GM19452 (cell line): ENCODE results near the gene TRIP10.
A peak's percentile ranks its signal among the peaks of the same experiment; 100 is the strongest.
"Not testable (repeated sequence)": the region's sequence is repeated elsewhere in the genome, so short reads cannot be mapped to it uniquely, and the experiment has no call there.

Source experiments
- ATAC-seq: cut with Tn5 transposase; IDR thresholded peaks from one replicate; pipeline ENCODE4 v1.9.1; 2021; ENCODE audit not compliant: unreplicated experiment

The TRIP10 gene

DNA sequence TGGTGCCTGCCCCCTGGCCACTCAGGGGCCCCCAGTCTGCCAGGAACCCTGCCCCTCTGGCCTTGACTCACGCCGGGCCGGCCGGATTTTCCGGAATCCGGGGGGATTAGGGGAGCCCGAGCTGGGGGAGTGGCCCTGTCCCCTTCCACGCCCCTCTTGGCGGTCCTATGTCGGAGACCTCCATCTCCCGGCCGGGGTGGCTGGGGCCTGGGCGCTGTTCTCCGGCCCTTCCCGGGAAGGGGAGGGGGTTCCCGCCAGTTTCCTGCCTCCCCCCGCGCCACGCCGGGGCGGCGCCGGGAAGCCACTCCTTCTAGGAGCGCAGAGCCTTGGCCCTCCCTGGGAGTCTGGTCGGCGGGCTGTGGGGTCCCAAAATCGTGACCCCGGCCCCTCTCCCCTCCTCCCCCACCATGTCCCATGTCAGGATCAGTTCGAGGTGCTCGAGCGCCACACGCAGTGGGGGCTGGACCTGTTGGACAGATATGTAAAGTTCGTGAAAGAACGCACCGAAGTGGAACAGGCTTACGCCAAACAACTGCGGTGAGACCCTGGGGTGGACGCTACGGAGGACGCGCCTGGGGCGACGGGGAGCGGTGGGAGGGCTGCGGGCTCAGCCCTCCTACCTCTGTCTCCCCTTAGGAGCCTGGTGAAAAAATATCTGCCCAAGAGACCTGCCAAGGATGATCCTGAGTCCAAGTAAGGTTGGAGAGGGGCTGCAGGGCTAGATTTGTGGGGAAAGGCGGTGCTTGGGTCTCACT lies 1.3 kb downstream of the TRIP10 start:
- ATAC-seq, result no peak

DNA sequence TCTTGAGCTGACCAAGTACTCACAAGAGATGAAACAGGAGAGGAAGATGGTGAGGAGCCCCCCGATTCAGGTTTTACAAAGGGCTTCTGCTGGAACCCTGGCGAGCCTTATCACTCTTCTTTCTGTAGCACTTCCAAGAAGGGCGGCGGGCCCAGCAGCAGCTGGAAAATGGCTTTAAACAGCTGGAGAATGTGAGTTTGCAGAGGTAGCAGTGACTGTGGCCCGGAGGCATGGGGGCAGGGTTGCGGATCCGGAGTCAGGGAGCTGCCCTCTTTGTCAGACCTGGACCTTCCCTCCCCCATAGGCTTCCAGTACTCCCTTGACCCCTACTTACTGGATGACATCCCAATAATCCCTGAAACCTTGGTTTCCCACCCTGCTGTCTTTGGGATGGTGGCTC lies 3.6 kb downstream of the TRIP10 start:
- ATAC-seq, result no peak

DNA sequence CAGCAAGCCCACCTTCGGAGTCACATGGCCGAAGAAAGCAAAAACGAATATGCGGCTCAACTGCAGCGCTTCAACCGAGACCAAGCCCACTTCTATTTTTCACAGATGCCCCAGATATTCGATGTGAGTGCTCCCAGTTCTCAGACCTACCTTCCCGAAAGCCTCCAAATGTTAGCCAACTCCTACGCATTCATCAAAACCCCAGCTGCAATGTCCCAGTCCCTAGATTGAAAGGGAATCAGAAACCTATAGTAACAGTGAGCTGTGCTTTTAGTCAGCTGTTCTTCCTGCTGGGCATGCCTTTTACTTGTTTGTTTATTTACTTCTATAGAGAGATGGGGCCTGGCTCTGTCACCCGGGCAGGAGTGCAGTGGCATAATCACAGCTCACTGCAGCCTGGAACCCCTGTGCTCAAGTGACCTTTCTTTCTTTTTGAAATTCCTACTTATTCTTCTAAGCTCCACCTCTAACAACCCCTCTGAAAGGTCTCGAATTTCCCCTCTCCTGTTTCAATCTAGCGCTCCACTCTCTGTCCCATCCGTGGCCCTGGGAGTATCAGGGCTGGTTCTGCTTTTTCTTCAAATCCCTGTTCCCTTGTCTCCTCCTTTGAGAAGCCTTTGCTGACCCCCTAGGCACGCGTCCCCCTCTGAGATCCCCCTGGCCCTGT lies 4.4 kb downstream of the TRIP10 start:
- ATAC-seq, result no peak

DNA sequence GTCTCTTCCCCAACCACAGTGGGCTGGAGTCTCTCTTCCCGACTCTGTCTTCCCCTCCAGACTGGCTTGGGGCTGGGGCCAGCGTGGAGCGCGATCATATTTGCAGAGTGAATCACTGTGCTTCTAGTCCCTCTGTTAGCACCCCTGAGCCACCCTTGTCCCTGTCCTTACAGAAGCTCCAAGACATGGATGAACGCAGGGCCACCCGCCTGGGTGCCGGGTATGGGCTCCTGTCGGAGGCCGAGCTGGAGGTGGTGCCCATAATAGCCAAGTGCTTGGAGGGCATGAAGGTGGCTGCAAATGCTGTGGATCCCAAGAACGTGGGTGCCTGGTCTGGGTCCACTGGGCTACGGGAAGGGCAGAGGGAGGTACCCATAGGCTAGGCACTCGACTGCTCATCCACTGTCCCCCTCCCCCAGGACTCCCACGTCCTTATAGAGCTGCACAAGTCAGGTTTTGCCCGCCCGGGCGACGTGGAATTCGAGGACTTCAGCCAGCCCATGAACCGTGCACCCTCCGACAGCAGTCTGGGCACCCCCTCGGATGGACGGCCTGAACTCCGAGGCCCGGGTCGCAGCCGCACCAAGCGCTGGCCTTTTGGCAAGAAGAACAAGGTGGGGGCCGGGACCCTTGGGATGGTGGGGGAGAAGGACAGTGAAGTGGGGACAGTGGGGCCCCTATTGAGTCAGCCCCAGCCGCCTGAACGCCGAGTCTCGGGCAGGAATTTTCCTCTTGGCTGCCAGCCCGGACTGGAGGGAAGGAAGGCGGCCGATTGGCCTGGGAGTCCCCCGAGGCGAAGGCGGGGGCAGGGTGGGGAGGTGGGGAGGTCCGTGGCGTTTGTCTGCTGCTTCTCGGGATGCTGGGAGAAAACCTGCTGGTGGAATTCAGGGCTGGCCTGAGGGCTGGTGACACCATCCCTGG lies 5.2 kb downstream of the TRIP10 start:
- no peak for ATAC-seq

DNA sequence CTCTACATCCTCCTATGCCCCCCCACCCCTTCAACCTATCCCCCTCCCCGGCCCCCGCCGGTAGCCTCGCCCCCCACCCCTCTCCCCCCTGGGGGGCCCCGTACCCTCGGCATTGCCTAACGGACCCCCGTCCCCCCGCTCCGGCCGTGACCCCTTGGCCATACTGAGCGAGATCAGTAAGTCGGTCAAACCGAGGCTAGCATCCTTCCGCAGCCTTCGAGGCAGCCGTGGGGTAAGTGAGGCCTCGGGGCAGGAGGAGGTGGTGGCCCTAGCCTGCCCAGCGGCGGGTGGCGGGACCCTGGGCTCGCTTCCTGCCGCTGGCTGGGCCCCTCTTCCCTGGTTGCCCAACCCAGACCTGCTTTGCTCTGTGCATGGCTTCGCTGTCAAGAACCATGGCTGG lies 6.5 kb downstream of the TRIP10 start:
- ATAC-seq, result no peak

DNA sequence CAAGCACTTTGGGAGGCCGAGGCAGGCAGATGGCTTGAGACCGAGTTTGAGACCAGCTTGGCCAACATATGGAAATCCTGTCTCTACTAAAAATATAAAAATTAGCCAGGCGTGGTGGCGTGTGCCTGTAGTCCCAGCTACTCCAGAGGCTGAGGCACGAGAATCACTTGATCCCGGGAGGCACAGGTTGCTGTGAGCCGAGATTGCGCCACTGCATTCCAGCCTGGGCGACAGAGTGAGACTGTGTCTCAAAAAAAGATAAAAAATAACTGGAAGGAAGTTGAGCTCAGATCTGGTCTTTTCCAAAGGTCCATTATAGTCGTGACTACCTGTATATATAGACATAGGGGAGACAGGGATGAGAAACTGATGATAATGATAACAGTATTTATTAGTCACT lies 9.1 kb downstream of the TRIP10 start:
- ATAC-seq, result not testable (repeated sequence)

DNA sequence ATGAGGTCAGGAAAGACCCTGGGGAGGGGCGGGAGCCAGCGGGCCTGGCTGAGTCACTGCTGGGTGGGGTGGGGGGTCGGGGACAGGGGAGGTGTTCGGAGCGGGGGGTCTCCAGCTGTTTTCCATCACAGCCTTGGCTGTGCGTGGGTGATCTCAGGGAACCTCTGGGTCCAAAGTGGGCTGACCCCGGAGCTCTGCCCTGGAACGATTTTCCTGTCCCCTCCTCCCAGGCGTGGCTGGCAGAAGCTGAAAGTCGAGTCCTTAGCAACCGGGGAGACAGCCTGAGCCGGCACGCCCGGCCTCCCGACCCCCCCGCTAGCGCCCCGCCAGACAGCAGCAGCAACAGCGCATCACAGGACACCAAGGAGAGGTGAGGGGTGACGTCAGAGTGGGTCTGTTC lies 10.6 kb downstream of the TRIP10 start:
- ATAC-seq, result no peak

DNA sequence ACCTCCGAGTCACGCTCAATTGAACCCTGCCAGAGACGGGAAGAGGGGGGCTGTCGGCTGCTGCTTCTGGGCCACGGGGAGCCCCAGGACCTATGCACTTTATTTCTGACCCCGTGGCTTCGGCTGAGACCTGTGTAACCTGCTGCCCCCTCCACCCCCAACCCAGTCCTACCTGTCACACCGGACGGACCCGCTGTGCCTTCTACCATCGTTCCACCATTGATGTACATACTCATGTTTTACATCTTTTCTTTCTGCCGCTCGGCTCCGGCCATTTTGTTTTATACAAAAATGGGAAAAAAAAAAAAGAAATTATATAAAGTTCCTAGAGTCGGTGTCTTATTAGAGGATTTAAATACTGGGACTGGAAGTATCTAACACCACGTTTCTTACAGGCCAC lies 11.7 kb downstream of the TRIP10 start:
- no peak for ATAC-seq

DNA sequence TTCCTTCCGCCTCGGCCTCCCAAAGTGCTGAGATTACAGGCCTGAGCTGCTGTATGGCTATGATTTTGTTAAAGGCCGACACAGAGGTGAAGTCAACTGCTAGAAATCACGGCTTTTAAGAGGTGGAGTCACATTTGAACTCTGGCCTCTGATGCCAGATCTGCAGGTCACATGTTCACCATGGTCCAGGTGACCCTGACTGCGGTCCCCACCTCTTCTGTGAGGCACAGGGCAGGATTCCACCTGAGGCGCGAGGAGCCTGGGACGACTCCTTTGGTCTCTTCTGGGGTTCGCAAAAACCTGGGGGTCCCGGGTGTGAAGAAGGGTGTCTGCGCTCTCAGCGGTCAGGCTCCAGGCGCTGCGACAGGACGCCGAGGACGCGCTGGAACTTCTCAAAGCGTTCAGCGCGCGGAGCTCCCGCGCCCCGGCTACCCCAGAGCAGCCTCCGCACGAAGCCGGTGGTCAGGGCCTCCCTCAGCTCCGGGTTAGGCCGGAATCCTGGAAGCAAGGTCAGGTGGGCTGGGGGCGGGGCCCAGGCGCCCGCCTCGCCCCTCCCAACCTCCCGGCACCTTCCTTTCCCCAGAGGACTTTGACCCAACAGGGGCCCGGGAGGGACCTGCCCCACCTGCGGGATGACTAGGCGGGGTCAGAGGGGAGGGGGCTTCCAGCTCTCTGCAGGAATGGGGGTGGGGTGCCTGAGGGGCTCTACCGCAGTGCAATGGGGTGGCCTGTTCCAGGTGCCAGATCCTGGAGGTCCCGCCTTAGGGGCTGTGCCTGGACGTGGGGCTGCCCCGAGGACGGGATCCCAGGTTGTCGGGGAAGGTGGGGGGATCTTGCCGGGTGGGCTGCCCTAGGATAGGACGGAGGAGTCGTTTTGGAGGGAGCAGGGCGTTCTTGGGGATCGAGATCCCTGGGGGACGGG lies 13.0 kb downstream of the TRIP10 start:
- ATAC-seq, result no peak

DNA sequence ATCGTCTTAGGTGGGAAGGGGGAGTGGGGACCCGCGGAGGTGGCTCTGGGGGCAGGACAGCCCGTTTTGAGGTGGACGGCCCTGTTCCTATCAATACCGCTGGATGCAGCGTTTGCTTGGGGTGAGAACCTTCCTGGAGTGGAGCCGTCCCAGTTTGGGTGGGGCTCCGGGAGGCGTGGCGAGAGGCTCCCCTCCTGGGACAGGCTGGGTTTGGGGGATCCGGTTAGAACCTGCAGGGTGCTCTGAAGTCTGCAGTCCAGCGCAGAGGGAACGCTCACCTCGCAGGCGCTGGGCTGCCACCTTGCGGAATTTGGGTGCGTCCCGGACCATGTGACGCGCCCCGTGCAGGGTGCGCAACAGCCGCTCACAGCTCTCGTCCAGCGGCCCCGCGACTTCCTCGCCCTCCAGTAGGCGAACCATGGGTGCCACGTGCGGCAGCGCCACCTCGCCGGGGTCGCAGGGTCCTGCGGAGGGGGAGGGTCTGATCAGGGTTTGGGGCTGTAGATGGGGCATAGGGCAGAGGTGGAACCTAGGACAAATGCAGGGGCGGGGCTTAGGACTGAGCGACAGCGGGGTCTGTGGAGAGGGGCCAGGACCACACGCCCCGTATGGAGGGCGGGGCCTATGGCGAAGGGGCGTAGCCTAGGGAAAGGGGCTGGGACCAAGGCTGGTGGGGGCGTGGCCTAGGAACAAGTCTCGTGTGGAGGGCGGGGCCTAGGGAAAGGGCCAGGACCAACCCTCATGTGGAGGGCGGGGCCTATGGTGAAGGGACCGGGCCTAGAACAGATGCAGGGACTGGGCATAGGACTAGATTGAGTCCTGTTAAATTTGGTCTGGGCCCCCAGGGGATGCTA lies 13.9 kb downstream of the TRIP10 start:
- peak; percentile 72 for ATAC-seq

DNA sequence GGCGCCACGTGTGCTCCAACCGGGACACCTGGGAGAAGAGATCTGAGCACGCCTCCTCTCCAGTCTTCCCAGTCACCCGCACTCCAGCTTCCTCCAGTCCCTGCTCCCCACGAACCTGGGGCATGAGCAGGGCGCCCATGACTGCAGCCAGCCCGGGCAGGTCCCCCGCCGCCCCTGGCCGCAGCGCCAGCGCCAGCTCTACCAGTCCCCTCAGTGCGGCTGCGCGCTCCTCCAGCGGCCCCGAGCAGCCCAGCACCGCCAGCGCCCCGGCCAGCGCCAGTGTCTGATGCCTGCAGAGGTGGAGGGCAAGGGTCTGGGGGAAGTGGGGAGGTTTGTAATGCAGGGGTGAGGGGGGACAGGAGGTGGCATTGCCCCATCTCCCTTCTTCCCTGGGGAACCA lies 14.7 kb downstream of the TRIP10 start:
- ATAC-seq, result no peak

DNA sequence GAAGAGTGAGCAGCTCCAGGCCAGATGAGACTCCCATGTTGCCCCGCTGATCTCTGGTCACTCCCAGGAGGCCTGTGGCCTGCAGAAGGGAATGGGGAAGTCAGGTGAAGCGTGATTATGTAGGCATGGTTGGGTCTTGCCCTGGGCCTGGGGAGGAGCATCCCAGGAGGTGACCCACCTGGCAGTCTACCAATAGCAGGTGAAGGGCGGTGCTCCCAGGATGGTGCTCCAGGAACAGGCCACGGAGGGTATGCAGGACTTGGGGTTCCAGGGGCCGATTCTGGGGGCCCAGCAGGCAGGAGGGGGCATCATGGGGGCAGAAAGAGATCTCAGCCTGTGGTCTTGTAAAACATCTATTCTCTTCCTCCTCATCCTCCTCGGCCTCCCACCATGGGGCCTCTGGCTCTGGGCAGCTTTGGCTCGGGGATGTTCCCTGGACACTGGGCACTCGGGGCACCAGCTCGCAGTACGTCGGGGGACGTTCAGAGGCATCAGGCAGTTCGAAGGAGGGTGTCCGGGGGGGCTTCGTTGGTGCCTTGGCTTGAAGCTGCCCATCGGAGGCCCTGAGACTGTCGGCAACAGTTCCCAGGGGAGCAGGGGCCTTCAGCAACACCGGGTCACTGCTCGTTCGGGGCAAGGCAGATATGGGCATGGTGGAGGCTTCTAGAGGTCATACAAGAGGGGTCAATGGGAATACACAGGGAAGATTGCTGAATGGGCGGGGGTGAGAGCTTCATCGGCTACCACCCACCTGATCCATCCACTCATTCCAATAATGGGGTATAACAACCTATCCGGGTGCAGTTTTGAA lies 15.4 kb downstream of the TRIP10 start:
- no peak for ATAC-seq

DNA sequence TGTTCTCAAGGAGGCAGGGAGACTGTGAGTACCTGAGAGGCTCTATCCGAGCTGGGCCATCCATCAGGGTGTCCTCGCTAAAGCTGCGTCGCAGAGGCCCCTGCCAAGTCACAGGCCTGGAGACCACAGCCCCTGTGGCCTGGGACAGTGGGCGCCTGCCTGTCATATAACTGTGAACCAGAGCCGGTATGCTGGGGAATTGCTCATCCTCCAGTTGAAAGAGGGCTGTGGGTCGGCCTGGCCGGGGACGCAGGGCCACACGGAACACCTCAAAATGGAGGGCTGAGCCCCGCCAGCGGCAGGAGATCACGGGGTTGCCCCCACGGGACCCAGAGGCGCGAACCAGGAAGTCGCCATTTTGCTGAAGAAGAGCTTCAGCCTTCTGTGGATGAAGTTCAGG lies 21.1 kb downstream of the TRIP10 start:
- ATAC-seq, result no peak

DNA sequence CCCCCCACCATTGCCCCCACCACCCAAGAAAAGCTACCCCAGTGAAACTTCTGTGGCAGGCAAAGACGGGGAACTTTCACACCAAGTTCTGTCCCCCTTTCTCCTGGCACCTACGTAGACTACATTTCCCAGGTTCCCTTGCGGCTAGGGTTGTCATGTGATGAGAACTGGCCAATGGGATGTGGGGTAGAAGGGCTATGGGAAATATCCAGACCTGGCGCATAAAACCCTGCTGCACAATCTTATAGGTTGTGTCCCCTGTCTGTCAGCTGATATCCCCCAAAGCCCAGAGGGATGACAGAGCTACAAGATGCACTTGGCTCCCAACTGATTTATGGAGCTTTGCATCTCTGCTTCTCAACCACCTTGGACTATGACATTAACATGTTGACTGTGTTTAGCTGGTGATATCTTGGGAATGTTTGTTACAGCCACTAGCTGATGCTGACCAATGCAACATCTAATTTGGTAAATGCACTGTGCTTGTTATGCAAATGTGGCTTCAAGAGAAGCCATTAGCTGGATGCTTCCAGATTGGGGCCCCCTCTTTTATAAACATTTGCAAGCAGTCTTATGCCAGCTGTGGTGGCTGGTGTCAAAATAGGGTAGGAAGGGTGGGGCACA lies 21.7 kb downstream of the TRIP10 start:
- no peak for ATAC-seq

DNA sequence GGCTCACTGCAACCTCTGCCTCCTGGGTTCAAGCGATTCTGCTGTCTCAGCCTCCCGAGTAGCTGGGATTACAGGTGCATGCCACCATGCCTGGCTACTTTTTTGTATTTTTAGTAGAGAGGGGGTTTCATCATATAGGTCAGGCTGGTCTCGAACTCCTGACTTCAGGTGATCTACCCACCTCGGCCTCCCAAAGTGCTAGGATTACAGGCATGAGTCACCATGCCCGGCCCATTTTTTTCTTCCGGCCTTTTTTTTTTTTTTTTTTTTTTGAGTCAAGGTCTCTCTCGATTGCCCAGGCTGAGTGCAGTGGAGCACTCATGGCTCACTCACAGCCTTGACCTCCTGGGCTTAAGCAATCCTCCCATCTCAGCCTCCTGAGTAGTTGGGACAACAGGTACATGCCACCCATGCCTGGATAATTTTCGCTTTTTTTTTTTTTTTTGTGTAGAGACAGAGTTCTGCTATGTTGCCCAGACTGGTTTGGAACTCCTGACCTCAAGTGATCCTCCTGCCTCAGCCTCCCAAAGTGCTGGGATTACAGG lies 22.8 kb downstream of the TRIP10 start:
- not testable (repeated sequence) for ATAC-seq

DNA sequence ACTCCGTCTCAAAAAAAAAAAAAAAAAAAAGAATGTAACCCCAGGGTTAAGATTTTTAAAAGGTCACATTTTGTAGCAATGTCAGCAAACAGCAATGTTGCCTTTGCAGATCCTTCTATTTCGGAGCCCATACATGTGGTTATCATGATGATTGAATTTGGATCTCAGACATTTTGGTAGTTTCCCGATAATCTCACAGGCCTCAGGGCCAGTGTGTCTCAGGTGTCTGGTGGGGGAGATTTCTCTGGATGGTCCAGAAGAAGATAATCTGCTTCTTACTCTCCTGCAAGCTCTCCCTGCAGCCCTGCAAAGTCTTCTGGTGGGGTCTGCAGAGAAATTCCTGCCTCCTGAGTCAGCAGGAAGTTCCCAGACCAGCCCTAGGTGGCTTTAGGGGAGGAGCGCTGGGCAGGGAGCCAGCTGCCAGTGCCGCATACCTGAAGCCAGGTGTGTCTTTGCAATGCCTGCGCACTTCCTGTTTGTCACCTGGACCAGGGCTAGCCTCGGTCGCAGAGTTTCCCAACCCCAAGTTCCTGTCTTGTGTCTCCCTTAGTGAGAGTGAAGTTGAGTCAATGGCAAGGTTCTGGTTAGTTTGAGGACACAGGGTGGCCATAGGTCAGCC lies 26.4 kb downstream of the TRIP10 start:
- ATAC-seq, result no peak

DNA sequence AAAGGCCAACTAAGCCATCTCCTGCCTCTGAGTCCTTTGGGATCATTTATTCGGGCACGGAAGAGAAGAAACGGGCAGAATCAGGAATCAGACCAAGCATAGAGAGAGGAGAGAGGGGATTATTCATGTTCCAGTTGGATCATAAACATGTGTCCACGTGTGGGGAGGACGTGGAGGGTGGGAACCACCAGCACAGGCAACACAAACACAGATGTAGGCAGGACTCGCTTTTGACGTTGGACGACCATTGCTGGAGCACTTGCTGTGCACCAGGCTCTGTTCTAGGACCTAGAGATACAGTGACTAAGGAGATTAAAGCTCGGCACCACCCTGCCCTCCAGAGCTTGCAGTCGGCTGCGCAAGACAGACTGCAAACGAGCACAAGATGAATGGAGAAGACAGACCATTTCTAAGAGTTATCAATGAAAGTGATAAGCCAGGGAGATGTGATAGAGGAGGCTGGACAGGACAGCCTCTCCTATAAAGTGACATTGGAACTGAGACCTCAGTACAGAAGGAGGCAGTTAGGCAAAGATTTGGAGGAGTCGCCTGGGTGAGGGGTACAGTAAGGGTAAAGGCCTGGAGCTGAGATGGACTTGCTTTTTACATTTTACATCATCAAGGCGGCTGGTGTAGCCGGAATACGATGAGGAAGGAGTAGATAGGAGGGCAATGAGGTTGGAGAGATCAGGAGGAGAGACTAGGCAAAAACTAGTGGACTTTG lies 27.0 kb downstream of the TRIP10 start:
- ATAC-seq, result no peak
